Omental fat pad (tissue), 4 donors: ENCODE measurements around the gene FAM20C. TPM values are rescaled to one million over a fixed set of nuclear protein-coding genes. Genes with fewer than 3 reads are reported as not detected.

Experiments used
- ATAC-seq: fragments of 150-250 bp; one replicate; pipeline ENCODE4 v1.9.1; 2016; ENCODE audit warnings: mild to moderate bottlenecking, moderate library complexity; ENCODE audit not compliant: low FRiP score
- DNase-seq: peaks from one replicate; pipeline ENCODE4 v3.0.0-alpha.2; 2019; ENCODE audit warnings: low spot score
- total RNA-seq, 4 donors: library from RNA; depleted of rRNA; stranded (reverse); fragments of >200 nt; gene quantifications; one replicate each; pipeline ENCODE4 v1.1.0, GENCODE V29; 2016
- TF ChIP-seq, protein P1 (sequence below), 3 donors: fragments of 450-650 bp; IDR thresholded peaks; one replicate each; pipeline ENCODE4 v1.5.1; 2016 to 2017; ENCODE audit warnings: antibody characterized with exemption in 3 of 3, mild to moderate bottlenecking in 3 of 3, moderate library complexity in 2 of 3

FAM20C gene
- total RNA-seq, 4 donors from 2014 or later = 25.5 to 119 (median 35.8) TPM

- TF ChIP-seq, protein P1, sequence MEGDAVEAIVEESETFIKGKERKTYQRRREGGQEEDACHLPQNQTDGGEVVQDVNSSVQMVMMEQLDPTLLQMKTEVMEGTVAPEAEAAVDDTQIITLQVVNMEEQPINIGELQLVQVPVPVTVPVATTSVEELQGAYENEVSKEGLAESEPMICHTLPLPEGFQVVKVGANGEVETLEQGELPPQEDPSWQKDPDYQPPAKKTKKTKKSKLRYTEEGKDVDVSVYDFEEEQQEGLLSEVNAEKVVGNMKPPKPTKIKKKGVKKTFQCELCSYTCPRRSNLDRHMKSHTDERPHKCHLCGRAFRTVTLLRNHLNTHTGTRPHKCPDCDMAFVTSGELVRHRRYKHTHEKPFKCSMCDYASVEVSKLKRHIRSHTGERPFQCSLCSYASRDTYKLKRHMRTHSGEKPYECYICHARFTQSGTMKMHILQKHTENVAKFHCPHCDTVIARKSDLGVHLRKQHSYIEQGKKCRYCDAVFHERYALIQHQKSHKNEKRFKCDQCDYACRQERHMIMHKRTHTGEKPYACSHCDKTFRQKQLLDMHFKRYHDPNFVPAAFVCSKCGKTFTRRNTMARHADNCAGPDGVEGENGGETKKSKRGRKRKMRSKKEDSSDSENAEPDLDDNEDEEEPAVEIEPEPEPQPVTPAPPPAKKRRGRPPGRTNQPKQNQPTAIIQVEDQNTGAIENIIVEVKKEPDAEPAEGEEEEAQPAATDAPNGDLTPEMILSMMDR (IDR thresholded peaks at IDR 0.05) = no peak
- DNase-seq = no peak
- ATAC-seq = no peak
Observed at GRCh38 chr7:164882-165660, 27.3 kb upstream of the FAM20C start.

GRCh38 chr7:165661-166337 lies 26.6 kb upstream of the FAM20C start:
- ATAC-seq = no peak
- no peak for DNase-seq
- TF ChIP-seq, protein P1 (IDR thresholded peaks at IDR 0.05) = no peak

DNA sequence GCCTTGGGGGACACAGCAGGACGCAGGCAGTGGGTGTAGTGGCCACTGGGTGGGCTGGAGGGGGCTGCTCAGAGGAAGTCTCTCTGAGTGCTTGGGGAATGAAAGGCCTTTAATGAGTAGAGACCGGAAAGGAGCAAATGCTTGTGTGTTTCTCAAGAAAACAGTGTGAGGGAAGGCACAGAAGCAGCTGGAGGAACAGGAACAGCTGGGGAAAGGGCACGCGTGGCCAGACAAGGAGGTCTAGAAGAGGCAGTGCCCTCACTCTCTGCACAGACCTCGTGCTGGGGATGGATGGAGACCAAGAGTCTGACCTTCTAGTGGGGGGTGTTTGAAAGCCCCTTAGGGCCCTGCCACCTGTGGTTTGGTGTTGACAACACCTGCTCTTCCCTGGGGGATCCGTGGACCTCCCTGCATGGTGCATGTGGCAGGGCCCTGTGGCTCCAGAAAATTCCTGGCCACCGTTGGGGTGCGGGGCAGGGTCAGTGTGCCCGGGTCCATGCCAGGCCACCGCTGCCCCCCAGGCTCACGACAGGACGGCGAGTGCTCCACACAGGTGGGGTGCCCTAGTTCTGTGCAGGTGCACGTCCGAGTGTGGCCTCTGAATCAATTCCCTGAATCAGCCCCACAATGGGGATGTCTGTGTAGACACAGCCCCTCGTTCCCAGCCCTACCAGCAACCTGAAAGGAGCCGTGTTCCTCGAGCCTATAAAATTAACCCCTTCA lies 25.9 kb upstream of the FAM20C start:
- TF ChIP-seq, protein P1 (IDR thresholded peaks at IDR 0.05) = no peak
- ATAC-seq = no peak
- DNase-seq = no peak

GRCh38 chr7:167090-167855 lies 25.1 kb upstream of the FAM20C start:
- ATAC-seq (no peak), DNase-seq (no peak)
- TF ChIP-seq, protein P1 (IDR thresholded peaks at IDR 0.05) = no peak

- no peak for DNase-seq
- ATAC-seq = no peak
- TF ChIP-seq, protein P1 (IDR thresholded peaks at IDR 0.05) = no peak
Observed at GRCh38 chr7:167976-168791, 24.2 kb upstream of the FAM20C start.
